HG03565 (cell line): ENCODE data around the gene JUN.
A peak's percentile ranks its signal among the peaks of the same experiment; 100 is the strongest.

ENCODE experiments used
- ATAC-seq: cut with Tn5 transposase; IDR thresholded peaks from one replicate; pipeline ENCODE4 v1.9.1; 2021; ENCODE audit warnings: mild to moderate bottlenecking, moderate library complexity; ENCODE audit not compliant: unreplicated experiment

The JUN gene

DNA sequence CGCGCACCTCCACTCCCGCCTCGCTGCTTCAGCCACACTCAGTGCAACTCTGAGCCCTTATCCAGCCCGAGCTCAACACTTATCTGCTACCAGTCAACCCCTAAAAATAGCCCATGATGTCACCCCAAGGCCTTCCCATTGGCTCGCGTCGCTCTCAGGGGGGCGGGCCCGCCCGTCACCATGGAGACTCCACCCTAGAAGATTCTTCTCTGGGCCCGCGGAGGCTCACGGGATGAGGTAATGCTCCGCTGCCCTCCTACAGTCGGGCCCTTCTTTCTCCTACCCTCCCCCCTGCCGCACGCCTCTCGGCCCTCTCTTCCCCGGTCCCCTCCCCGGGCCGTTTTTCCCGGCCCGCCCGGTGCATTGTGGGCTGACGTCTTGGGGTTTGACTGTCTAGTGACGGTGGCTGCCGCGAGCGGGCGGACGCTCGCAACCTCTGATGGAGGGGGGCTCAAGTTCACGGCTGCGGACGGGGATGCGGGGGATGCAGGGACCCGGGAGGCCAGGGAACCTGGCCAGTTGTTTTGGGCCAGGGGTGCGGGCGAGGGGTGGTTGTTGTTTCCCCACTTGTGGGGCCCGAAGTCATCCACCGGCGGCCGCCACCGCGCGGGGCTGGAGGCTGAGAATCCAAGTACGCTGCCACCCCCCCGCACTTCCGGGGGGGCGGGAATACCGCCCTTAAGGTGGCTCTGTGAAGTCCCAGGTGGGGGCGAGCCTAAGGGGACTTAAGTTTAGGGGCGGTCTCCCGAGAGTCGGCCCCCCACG is at the start of gene JUN:
Gene JUN (minus strand): TSS at position 55 of the 765 bp plus-strand sequence. CDS start 977 bp downstream, outside the sequence.
- ATAC-seq = peak; percentile 70

DNA sequence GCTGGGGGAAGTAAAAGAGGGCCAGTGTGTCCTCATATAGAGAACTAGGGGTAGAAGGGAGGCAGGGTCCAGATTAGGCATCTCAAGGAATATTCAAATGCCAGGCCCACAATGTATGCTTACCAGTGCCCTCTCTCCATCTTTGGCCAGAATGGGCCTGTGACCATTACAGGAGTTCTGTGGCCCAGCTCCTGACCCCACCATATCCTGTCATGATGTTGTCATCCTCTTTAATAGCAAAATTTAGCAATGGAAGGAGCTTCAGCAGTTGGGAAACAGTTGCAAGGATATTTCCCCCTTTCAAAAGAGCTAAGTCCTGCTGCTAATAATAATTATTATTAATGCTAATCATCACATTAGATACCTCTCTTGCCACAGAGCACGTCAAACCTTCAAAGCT is 49.3 kb upstream of the JUN start:
- ATAC-seq = no peak

- no peak for ATAC-seq
Measured at GRCh38 chr1:58830291-58830690, 46.4 kb upstream of the JUN start.

DNA sequence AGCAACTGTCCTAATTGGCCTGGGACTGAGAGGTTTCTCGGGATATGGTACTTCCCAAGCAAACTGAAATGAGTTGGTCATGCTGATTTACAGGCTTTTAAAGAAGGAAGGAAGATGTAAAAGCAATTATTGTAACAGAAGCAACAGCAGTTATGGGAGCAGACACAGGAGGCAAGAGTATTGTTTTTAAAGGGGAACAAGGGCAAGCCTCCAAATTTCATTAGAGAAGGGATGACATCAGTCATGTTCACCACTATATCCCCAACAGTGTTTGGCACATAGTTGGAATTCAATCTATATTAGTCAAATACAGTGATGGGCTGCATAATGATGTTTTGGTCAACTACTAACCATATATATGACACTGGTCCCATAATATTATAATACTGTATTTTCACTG is 46.0 kb upstream of the JUN start:
- no peak for ATAC-seq

GRCh38 chr1:58827298-58827697 is 43.5 kb upstream of the JUN start:
- no peak for ATAC-seq

DNA sequence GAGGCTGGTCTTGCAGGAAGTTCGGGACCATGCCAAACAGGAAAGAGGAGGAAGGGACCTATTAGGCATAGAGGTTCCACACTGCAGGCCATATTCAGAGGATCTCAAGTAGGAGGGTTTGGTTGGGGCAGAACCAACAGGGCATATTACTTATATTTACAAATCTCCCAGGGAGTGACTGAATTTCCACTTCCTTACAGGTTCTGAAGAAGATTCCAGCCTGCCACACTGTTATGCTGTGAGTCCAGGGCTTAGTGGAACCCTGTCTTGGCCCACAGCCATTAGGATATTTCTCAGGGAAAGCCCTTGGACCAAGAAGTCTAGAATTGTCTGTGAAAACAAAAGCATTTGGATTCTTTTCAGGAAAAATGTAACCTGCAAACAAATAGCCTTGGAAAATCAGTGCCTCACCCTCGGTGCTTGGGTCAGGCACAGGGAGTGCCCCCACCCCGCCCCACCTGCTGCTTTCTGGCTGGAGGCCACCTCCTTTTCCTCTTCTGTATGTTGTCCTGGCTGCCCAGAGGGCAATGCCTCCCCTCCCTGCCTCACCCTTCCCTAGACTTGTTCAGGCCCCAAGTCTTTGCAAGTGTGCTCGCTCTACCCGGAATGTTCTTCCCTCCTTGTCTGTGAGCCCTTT is 41.0 kb upstream of the JUN start:
- no peak for ATAC-seq

GRCh38 chr1:58823481-58824010 is 39.7 kb upstream of the JUN start:
- ATAC-seq = no peak

- no peak for ATAC-seq
Measured at GRCh38 chr1:58821309-58821708, 37.5 kb upstream of the JUN start.

DNA sequence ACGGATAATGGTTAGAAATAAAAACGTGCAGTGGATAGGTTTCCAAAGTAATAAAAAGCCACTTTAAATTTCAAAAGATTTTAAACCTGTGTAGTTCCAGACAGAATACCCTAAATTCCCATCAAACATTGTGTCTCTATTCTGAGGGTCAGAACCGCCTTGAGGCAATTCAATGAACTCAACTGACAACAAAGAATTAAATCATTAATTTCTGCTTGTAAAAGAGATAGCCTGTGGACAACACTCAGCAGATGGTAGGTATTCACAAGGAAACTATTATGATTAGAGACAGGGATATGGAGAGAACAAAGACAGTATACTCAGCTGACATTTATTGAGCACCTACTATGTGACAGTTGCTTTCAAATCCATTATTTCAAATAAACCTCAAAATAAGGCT is 35.1 kb upstream of the JUN start:
- no peak for ATAC-seq

DNA sequence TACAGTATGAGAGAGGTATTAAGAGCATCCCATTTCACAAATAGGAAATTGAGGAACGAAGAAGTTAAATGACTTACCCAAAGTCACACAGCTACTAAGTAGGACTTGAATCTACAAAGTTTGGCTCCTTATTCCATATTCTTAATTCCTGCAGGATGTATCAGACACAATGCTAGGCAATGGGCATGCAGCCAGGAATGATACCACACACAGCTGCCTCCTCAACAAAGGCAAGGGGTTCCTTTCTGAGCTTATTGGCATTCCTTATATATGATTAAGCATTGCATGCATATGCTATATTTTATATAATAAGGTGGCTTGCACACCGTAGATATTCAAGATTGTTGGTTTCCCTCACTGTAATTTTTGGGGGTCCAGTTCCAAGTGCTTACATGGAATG is 34.2 kb upstream of the JUN start:
- ATAC-seq = no peak

- ATAC-seq = no peak
Measured at GRCh38 chr1:58816747-58817221, 32.9 kb upstream of the JUN start.

DNA sequence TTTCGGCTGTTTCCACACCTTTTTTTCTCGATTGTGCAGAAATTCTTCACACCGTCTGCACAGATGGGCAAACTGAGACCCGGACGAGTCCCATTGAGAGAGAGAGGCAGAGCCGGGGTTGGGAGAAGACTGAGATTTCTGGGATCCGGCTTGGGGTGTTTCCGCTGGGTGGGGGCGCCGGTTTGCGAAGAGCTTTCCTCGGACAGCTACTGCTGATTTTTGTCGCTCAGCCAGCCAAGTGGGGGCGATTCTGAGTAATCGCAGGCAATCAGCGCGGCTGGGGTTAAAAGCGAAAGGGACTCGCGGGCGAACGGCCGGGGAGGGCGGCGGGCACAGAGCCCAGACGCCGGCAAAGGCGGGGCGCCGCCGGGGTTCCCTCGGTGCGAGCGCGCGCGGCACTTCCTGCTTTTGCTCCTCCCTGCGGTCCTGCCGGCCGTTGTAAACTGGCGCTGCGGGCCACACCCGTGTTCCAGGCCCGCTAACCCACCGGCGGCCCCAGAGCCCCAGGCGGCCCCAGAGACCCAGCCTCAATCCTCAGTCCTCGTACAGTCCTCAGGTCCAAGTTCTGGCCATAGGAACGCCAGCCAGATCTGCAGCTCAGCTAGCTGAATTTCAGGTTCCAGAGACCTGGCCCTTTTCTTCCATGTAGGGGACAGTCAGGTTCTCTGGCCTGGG is 32.4 kb upstream of the JUN start:
- ATAC-seq = peak; percentile 84

- ATAC-seq = no peak
Measured at GRCh38 chr1:58815686-58816071, 31.8 kb upstream of the JUN start.

- ATAC-seq = peak; percentile 38
Measured at GRCh38 chr1:58815069-58815685, 31.3 kb upstream of the JUN start.

DNA sequence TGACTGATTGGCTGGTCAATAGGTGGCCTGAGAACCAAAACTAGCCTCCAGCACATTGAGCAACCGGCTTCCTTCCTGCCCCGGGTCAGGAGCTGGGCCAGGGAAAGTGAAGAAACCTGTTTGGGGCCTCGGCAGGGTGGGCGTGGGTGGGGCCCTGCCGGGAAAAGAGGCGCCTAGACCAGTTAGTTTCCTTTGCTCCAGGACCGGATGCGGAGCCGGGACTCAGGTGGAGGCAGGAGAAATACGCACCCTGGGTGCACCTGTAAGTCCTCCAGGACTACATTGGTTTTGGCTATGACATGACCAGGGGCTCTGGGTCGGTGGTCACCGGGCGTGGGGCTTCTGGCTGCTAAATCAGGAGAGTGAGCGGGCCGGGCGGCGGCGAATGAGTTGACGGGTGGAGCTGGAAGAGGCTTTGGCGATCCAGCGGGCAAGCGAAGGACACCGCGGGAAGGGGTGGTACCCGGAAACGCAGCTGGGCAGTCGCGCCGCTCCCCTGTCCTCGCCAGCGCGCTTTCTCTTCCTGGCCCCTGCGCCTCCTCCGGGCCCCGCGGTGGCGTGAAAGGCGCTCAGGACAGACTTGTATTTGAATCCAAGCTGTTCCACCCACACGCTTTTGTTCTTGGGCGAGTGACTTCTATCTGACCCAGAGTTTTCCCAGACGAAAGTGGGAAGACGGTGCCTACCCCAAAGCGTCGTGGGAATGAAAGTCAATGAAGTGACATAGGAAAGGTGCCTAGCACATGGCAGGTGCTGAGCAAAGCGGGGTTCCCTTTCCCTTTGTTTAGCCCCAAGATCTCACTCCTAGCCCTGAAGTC is 30.6 kb upstream of the JUN start:
- no peak for ATAC-seq

DNA sequence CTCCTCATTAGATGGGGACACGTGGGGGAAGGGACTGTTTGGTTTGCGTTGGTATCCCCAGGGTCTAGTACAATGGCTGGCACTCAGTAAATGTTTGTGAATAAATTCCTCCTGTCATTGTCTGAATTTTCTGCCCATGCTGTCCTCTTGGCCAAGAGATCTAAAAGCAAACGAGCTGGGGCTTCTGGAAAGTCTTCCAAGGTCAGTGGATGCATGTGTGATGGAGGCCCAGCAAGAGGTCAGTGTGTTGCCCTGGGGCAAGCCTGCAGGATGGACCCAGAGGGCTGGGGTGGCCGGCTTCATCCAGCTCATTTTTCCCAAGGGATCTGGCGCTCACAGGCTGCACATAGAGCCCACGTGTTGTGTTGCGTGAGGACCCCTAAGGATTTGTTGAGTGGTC is 30.0 kb upstream of the JUN start:
- no peak for ATAC-seq

DNA sequence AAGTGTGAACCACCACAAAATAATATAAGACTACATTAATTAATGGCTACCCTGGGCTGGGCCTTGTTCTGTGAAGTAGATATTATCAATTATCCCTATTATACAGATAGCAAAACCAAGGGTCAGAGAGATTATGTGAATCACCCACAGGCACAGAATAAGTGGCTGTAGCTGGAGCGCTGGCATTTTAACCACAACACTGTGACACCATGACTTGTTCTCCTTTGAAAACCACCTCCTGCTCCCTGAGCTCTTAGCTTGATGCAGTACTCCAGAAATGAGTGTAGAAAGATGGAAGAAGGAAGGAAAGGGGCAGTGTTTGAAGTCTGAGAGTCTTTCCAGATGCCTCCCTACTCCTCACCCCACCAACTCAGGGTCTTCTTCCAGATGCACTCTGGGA is 29.5 kb upstream of the JUN start:
- no peak for ATAC-seq

DNA sequence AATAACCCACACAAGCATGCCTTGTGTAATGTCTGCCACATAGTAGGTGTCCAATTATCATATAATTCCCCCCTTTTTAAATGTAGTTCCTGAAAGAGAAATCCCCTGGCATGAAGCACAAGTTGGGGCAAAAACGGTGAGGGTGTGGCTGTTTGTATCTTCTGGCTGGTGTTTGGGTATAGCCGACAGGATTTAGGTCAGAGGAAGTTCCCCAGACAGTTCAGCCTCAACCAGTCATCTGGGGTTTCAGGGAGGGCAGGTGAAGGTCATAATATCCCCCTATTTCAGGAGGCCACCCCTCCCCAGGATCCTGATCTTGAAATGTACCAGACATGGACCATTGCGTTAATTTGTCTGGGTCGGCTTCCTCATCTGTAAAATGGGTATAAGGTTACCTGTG is 29.1 kb upstream of the JUN start:
- ATAC-seq = no peak

DNA sequence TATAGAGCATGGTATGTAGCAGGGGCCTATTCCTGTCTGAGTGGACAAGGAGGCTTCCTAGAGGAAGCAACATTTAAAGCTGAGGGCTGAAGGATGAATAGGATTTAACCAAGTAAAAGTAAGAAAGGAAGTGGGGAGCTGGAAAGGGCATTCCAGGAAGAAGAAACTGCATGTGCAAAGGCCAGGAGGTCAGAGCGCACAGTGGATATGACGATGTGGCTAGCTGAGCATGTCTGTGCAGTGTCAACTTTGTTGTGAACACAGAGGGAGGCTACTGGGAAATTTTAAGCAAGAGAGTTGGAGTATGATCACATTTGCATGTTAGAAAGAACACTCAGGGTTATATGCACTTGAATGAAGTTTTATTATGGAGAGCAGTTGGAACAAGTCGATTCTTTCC is 28.6 kb upstream of the JUN start:
- no peak for ATAC-seq

- ATAC-seq = no peak
Measured at GRCh38 chr1:58811303-58811702, 27.5 kb upstream of the JUN start.
